GM21786 (cell line): ENCODE results near the gene PSENEN.

Source experiments
- ATAC-seq: cut with Tn5 transposase; IDR thresholded peaks from one replicate; pipeline ENCODE4 v1.9.1; 2021; ENCODE audit not compliant: unreplicated experiment

PSENEN gene

DNA sequence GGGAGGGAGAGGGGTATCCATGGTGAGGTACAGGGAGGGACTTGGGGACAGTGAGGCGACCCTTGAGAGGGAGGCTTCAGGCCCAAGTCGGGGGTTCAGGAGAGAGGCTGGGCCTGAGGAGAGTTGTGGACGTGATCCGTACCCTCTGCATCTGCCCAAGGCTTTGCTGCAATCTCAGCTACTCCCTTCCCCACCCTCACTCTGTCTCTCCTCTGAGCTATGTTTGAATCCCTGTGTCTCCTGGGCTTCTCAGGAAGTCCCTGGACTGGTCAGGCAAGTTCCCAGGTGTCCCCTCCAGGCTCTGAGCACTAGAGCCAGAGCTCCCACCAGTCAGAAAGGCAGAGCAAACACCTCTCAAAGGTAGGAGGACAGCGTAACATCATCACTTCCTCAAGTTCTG, 4.7 kb downstream of the PSENEN start:
- ATAC-seq = no peak

DNA sequence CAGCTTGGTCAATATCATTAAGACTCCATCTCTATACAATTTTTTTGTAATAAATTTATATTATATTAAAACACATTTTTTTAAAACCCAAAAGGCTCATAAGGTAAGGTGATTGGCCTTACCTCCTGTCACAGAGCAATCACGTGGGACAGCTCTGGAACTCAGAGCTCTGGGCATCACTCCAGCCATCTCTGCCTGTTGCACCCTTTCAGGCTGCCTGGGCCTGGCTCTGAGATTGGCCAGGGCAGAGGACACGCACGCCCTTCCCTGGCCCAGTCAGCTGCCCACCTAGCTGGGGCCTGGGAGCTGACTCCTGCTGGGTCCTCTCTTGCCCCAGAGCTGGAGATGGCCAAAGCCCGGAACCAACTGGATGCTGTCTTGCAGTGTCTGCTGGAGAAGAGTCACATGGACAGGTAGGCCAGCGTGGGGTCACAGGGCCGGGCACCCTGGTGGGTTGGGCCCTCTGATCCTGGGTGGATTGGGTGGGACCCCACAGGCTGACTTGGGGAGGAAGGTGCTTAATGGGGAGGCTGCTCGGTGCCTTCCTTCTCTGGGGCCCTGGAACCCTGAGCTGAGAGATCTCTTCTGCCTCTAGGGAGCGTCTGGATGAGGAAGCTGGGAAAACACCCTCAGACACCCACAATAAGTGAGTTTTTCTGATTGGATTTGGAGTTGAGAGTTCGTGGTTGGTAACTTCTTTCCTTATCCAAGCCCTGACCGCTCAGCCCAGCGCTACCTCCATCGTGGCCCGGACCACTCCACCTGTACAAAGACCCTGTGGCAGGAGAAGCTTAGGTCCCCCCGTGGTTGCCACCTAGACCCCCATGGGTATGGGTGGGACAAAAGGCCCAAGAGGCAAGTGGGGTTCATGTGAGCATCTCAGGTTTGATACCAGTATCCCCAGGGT, 6.6 kb downstream of the PSENEN start:
- no peak for ATAC-seq

DNA sequence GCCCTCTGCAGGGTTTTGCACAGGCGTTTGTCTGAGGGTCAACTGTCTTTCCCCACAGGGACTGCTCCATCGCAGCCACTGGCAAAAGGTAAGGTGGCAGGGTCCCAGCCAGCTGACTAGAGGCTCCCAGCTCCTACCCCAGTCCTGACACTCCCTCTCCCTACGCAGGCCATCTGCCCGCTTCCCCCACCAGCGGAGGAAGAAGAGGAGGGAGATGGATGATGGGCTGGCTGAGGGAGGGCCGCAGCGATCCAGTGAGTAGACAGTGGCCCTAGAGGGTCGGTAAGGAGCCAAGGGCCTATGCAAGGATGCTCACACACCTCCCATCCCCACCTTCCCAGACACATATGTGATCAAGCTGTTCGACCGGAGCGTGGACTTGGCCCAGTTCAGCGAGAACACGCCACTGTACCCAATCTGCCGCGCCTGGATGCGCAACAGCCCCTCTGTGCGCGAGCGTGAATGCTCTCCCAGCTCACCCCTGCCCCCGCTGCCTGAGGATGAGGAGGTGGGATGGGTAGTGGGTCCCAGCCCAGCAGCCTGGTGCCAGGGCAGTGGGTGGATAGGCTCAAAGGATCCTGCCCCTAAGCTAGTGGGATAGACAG, 7.4 kb downstream of the PSENEN start:
- ATAC-seq = no peak

DNA sequence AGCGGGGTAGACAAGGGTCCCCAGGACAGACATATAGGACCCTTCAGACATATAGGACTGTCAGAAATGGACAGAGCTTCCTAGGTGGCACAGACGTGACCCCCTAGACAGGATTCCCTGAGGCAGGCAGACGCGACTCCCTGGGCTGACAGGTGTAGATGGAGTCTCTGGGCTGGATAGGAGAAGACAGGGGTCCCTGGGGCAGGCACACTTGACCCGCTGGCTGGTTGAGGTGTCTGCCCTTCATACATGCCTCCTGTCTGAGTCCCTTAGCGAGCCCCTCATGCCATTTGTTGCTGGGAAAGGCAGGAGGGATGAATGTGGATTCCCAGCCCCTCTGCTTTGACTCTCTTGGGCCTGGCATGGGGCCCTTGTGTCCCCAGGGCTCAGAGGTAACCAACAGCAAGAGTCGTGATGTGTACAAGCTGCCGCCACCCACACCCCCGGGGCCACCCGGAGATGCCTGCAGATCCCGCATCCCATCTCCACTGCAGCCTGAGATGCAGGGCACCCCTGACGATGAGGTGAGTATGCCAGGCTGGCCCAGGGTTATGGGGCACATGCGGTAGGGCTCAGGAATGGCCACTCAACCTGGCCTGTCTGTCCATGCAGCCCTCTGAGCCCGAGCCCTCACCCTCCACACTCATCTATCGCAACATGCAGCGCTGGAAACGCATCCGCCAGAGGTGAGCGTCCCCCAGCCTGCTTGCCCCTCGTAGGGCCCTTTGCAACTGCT, 8.4 kb downstream of the PSENEN start:
- no peak for ATAC-seq

DNA sequence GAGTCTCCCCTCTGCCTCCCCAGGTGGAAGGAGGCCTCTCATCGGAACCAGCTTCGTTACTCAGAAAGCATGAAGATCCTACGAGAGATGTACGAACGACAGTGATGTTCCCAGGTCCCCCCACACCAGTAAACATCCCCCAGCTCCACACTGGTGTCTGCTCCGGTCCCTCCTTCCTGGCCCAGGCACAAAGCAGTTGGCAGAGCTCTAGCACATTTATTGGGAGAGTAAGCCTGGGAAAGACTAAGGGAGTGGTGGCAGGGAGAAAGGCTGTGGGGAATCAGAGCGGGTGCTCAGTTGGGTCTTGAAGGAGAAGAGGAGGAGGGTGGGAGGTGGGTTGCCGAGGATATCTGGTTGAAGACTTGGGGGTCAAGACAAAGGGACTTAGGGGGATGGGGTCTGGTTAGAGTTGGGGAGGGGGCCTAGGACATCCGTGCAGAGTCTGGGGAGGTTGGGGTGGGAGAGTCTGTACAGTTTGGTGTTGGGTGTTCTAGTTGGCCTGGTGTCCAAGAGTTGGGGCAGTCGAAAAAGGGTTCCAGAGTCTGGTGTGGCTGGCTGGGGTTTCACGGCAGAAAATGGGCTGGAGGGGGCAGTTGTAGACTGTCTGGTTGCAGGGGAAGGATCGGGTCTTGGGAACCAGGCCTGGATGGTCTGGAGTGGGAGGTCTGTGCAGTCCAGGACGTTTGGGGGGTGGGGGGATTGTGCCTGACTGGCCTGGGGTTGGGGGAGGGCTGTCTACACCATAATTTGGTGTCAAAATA, 9.1 kb downstream of the PSENEN start:
- no peak for ATAC-seq

DNA sequence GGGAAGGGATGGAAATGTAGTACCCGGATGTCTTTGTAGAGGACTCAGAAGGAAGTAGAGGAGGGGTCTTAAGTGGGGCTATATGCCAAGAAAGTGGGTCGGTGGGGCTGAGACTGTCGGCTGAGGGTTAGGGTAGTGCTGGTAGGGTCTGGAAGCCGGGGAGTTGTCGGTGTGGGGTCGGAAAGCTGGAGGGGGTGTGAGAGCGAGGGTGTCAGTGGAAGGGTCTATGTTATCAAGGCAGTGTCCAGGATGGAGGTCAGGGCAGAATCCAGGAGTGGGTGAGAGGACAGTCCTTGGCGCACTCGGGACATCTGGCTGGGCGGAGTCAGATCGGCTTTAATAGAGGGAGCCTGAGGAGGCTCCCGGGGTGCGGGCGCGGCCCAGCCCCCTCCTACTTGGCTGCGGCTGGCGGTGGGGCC, 9.7 kb downstream of the PSENEN start:
- no peak for ATAC-seq

DNA sequence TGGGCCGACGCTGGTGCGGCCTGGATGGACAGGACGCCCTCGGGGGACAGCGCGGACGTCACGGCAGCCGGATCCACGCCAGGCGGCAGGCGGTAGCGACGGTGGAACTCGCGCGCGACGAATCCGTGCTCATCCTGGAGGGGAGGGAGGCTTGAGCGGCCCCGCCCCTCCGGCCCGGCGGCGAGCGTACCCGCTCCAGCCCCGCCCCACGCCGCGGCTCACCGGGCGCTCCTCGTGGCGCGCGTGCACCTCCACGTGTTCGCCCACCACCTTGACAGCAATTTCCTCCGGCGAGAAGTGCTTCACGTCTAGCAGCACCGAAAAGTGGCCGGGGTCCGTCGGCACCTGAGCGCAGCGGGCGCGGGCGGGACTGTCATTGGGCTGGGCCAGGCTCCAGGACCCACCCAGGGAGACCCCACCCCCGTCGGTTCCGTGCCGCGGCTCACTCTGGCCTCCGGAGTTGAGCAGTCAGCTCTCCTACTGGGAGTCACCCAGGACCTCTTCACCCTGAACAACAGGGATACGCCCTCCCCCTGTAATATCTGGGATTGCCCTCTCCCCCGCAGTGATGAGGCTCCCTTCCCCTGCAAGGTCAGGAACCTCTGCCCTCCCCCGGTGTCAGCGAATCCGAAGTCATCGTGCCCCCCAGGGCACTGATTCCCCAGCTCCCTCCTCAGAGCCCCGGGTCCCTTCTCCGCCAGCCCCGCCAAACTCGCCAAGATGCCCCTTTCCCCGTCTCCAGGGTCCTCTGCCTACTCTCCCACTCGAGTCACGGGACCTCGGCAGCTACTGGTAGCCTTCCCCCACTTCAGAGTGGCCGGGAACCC, 10.3 kb downstream of the PSENEN start:
- no peak for ATAC-seq

DNA sequence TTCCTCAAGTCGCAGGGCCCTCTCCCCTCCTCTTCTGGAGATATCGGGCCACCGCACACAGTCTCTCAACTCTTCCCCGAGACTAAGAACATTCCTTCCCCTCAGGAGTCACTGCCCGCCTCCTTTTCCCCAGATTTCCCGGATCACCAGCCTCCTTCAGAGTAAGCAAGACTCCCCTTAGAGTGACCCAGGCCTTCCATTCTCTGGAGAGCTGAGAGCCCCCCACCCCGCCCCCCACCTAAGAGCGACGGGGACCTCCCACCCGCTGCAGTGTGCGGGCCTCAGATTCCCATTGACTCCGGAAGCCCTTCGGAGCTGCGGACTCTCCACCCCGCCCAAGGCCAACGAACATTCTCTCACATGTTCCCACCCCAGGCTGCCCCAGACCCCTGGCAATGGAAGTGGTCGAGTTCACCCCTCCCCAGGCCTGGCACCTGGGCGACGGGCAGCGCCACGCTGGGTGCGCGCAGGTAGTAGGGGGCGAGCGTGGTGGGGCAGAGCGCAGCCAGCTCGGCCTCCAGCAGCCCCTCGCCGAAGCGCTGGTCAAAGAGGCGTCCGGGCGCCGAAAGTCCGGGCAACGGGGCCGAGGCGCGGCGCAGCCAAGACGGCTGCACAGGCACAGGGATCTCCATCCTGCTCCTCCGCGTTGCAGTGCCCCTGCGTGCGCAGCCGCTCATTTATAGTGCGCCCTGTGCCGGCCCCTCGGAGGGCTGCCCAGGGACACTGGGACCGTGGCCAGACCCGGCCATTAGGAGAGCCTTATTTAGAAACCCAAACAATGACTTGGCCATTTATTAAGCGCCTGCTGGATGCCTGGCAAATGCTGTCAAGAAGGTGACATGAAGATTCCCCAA, 11.2 kb downstream of the PSENEN start, which contains the start of gene HSPB6:
TSS of gene HSPB6 (minus strand) at position 653 of the 854 bp plus-strand sequence. CDS start at position 632, 21 bp downstream.
- no peak for ATAC-seq

DNA sequence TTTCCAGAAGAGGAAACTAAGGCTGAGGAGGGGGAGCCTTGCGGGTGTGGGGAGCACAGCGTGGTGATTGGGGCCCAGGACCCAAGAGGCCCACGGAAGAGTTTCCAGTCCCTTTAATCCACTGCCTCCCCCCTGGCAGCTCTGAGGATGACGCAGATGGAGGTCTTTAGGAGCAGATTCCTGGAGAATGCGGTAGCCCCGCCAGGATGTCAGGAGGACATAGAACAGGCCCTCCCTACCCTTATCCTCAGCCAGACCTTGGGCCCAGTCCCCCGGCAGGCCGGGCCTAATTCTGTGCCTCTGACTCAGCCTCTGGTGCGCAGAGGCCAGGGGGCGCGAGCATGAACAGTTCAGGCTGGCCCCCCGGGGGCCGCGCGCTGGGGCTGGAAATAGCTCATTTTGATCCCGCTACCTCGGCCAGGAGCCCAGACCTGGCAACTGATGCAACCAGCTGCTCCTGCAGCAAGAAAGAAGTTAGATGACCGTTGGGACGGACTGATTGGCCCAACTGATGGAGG, 11.8 kb downstream of the PSENEN start:
- ATAC-seq = no peak

DNA sequence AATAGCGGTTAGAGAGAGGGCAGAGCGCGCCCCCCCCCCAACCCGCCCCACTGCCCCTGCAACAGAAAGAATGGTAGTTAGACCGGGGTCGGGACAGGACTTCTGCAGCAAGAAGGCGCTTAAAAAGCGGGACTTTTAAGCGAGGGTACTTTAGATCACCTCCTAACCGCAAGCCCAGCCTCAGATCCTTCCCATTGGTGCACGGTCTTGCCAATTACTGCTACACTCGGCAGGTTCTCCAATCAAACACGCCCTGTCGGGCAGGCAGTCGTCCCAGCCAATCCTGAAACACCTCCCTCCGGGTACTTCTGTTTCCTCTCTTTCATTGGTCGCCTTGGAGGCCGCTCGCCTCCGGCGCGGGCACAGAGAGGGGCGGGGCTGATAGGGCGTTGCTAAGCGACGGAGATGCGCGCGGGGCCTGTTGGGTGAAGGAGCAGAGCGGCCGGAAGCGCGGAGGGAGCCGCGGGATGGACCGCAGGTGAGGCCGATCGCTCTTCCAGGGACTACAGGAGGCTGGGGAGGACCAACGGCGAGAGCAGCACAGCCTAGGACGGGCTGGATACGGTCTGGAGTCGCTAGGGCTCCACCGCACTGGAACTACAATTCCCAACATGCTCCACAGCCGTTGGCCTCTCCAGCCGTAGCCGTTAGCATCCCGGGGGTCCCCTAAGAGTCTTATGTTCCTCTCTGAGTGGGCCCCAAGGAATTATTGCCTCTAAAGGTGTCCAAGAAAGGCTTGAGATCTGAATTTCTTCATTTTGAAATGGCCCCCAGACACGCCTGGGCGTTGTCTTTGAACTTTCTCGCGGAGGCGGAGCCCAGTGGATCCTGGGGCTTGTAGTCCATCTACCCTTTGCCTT, 12.5 kb downstream of the PSENEN start, which contains the start of gene PROSER3:
TSS of gene PROSER3 (plus strand) at position 428 of the 860 bp plus-strand sequence. CDS start at position 468, 40 bp downstream.
- peak; percentile 94 for ATAC-seq

DNA sequence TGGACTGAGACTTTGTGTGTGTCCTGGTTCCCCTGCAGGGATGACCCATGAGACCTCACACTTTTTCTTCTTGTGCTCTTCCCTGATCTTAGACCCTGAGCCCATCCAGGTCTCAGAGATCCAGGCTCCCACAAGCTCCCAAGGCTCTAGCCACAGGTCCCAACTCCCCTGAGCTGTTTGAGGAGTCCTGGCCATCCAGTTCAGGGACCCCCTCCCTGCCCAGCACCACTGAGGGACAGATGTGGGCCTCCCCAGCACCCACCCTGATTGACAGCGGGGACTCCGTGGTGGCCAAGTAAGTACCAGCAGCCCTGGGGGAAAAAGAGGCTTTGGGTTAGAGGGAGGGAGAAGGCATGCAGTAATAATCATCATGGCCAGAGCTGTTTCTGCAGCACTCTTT, 14.2 kb downstream of the PSENEN start:
- ATAC-seq = no peak

DNA sequence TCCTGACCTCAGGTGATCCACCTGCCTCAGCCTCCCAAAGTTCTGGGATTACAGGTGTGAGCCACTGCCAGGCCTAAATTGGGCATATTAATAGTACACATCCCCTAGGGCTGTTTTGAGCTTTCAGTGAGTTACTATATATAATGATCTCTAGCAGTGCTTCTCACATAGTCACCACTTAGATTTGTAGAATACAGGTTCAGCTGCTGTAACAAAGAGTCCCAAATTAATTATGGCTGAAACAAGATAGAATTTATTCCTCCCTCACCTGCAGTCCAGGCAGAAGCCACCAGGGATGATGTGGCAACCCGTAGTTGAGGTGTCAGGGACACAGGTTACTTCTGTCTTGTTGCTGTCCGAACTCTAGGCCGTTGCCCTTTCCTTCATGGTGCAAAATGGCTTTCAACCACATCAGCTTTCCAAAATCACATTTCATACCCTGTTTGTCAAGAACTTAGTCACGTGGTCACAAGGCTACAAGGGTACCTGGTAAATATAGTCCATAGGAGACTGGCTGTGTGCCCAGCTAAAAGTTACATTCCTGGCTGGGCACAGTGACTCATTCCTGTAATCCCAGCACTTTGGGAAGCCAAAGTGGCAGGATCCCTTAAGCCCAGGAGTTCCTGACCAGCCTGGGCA, 15.4 kb downstream of the PSENEN start:
- ATAC-seq = no peak

DNA sequence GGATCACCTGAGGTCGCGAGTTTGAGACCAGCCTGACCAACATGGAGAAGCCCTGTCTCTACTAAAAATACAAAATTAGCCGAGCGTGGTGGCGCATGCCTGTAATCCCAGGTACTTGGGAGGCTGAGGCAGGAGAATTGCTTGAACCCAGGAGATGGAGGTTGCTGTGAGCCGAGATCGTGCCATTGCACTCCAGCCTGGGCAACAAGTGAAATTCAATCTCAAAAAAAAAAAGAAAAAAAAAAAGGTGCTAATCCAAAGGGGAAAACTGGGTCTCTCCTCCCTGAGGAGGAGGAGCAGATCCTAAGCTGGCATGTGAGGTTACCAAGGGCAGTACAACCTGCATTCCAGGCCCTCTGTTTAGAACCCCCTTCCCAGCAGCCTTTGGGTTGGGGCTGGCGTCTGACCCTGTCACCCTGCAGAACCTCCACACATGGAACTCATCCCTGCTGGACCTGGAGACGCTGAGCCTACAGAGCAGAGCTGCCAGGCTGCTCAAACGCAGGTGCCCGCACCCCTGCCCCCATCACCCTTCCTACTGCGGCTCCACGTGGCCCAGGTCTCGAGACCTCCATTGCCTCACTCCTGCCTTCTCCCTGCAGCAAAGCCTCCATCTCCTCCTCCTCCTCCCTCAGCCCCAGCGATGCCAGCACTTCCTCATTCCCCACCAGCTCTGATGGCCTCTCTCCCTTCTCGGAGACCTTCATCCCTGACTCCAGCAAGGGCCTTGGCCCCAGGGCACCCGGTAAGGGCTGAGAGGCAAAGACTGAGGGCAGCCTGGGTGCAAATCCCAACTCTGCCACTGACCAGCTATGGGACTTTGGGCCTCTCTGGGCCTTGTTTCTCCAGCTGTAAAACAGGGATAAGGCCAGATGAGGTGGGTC, 19.2 kb downstream of the PSENEN start:
- ATAC-seq = no peak

DNA sequence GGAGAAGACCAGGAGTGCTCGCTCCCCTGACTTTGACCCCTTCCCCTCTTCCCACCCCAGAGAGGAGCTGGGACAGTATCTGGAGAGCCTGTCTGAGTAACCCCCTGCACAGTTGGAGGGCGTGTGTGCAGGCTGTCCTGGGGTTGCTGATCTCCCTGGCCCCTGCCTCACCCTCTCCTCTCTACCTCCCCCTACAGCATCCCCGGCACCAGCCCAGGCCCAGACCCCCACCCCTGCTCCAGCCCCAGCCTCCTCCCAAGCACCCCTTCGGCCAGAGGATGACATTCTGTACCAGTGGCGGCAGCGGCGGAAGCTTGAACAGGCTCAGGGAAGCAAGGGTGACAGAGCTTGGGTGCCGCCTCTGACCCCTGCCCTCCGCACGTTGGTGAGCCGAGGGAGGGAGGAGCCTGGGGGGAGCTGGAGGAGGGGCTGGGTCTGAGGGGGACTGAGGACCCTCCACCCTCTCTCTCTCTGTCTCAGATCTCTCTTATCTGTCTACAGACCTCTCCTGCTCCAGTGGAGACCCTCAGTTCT, 21.2 kb downstream of the PSENEN start:
- no peak for ATAC-seq

DNA sequence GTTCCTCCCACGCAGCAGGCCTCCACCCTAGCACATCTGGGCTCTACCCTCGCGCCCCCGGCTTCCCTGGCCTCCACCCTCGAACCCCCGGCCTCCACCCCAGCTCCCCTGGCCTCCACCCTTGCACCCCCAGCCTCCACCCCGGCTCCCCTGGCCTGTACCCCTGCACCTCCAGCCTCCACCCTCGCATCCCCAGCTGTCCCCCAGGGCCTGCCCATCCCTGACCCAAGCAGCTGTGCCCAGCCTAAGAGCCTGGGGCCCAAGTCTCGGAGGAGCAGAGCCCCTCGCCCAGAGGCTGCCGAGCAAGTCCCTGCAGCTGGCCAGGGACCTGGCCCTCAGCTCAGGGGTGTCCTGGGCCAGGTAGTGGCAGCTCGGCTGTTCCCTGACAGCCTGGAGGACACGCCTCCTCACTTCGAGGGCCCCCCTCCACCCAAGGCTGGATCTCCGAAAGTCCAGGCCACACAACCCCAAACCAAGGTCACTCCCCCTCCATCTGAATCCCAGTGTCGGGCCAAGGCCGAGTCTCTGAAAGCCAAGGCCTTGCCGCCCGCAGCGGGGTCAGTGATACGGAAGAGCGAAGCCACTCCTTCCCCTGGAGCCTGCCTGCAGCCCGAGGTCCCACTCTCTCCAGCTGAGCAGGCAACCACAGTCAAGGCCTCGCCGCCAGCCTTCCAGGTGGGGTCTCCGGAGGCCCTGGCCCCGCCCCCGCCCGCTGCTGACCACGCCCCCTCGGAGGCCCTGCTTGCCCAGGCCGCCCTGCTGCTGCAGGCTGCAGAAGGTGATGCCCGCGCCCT, 22.0 kb downstream of the PSENEN start:
- ATAC-seq = no peak
